Subcutaneous abdominal adipose tissue (tissue), 5 donors: Measurements from ENCODE around the gene TMEM50B.
"Not testable (repeated sequence)": the region's sequence is repeated elsewhere in the genome, so short reads cannot be mapped to it uniquely, and the experiment has no call there.

Experiments
- H3K27ac ChIP-seq: one replicate; pipeline ENCODE4 v1.7.0; 2013; ENCODE audit warnings: low read depth, mild to moderate bottlenecking, inconsistent platforms, low read length, moderate library complexity
- H3K27me3 ChIP-seq, 5 donors: one replicate each; pipeline ENCODE4 v1.7.0; 2013; ENCODE audit warnings: low read length in 5 of 5, inconsistent platforms in 1 of 5; ENCODE audit not compliant: control insufficient read depth in 5 of 5, insufficient read depth in 4 of 5
- H3K36me3 ChIP-seq, 5 donors: one replicate each; pipeline ENCODE4 v1.7.0; 2013; ENCODE audit warnings: low read length in 5 of 5; ENCODE audit not compliant: control insufficient read depth in 5 of 5, insufficient read depth in 5 of 5
- H3K4me1 ChIP-seq, 5 donors: one replicate each; pipeline ENCODE4 v1.7.0; 2013; ENCODE audit warnings: low read length in 5 of 5, mild to moderate bottlenecking in 3 of 5, moderate library complexity in 1 of 5; ENCODE audit not compliant: control insufficient read depth in 5 of 5, insufficient read depth in 5 of 5
- H3K4me3 ChIP-seq, 5 donors: one replicate each; pipeline ENCODE4 v1.7.0; 2013; ENCODE audit warnings: low read length in 5 of 5, low read depth in 1 of 5
- H3K9ac ChIP-seq, 5 donors: one replicate each; pipeline ENCODE4 v1.7.0; 2013; ENCODE audit warnings: low read length in 5 of 5, mild to moderate bottlenecking in 4 of 5, moderate library complexity in 3 of 5
- H3K9me3 ChIP-seq, 5 donors: one replicate each; pipeline ENCODE4 v1.7.0; 2013; ENCODE audit warnings: low read length in 5 of 5; ENCODE audit not compliant: control insufficient read depth in 5 of 5
- donor health status: healthy.
- donor health status: healthy.
- donor health status: healthy.
- donor health status: healthy.
- donor health status: healthy.

Gene TMEM50B

DNA sequence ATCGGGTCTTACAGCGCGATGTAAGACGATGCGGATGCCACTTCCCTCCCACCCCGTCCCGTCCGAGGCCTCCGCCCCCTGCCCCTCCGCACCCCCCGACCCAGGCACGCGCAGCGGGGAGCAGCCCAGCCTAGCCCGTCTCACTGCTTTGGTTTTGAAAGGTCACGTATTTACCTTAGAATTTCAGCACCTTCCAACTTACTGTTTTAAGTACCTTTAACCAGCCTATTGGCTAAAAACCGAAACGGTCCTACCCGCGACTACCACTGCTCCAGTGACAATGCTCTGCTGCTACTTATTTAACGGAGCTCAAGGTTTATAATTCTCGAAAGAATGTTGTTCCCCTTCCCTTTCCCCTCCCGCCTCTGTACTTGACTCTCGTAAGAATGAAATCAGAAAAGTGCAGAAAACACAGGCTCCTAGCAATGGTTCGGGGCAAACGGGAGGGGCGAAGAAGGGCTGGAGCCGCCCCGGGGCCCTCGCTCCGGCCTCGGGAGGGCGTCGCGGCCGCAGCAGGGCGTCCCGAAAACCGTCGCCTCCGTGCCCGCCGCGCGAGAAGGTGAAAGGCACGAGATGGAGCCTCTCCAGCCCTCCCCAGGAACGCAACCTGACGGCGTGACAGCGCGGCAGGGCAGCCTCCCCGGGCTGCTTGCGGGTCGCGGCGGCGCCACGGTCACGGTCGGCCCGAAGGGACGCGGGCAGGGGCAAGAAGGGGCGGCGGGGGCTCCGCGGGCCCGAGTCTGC, 667 bp downstream of the TMEM50B start:
- H3K27ac ChIP-seq, result peak overlapping the region; percentile 94

DNA sequence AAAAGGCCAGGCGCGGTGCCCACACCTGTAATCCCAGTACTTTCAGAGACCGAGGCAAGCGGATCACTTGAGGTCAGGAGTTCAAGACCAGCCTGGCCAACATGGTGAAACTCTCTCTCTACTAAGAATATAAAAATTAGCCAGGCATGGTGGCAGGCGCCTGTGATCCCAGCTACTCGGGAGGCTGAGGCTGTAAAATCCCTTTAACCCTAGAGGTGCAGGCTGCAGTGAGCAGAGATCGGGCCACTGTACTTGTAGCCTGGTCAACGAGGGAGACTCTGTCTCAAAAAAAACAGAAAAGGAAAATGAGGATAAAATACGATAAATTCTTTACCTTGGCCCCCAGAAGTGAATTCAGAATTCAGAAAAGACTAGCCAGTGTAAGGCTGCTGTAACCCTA, 1.6 kb downstream of the TMEM50B start:
- Histone ChIP-seq H3K36me3 (no peaks in the 10 kb centered on the region), H3K9ac (peak overlapping the region in 3 of 5 donors; percentile 84 to 89 (median 89)), H3K4me1 (peaks cover 0 to 19% (median 17%) of the 10 kb centered on the region in 5 donors), H3K27ac (no peak overlapping the region), H3K9me3 (no peaks in the 10 kb centered on the region), H3K4me3 (peak overlapping the region; percentile 89 to 95 (median 90)), H3K27me3 (no peaks in the 10 kb centered on the region)

More for the DNA sequence above, 667 bp downstream of the TMEM50B start:
- Histone ChIP-seq H3K9ac (peak overlapping the region; percentile 39 to 89 (median 84)), H3K4me1 (peaks cover 0 to 19% (median 17%) of the 10 kb centered on the region in 5 donors), H3K27me3 (no peaks in the 10 kb centered on the region), H3K36me3 (no peaks in the 10 kb centered on the region), H3K9me3 (no peaks in the 10 kb centered on the region), H3K4me3 (peak overlapping the region; percentile 89 to 95 (median 90))

DNA sequence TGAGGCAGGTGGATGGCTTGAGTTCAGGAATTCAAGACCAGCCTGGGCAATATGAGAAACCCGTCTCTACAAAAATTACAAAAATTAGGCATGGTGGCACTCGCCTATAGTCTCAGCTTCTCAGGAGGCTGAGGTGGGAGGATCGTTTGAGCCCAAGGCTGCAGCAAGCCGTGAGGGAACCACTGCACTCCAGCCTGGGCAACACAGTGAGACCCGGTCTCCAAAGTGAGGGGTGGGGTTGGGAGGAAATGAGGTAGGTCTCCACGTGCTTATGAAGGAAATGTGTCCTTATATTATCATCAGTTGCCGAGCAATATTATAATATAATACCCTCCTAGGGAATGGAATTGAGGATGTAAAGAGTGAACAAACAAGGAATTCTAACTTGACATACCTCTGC, 2.7 kb downstream of the TMEM50B start:
- Histone ChIP-seq H3K9me3 (no peaks in the 10 kb centered on the region), H3K27me3 (no peaks in the 10 kb centered on the region), H3K4me1 (peaks cover 0 to 19% (median 17%) of the 10 kb centered on the region in 5 donors), H3K9ac (no peak overlapping the region), H3K36me3 (no peaks in the 10 kb centered on the region), H3K27ac (no peak overlapping the region), H3K4me3 (no peak overlapping the region)

DNA sequence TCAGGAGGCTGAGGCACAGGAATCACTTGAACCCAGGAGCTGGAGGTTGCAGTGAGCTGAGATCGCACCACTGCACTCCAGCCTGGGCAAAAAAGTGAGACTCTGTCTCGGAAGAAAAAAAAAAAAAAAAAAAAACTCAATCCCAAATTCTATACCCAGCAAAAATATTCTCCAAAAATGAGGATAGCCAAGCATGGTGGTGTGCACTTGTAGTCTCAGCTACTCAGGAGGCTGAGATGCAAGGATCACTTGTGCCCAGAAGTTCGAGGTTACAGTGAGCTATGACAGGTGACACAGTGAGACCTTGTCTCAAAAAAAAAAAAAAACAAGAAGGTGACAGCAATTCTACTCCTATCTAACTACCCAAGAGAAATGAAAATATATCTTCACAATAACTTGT, 6.4 kb downstream of the TMEM50B start:
- H3K4me3 ChIP-seq, result no peak overlapping the region
- no peak overlapping the region for H3K27ac ChIP-seq
- no peaks in the 10 kb centered on the region for H3K27me3 ChIP-seq
- no peaks in the 10 kb centered on the region for H3K9me3 ChIP-seq
- H3K36me3 ChIP-seq, result no peaks in the 10 kb centered on the region
- no peak overlapping the region for H3K9ac ChIP-seq
- peaks cover 0 to 4% (median 2%) of the 10 kb centered on the region in 5 donors for H3K4me1 ChIP-seq

DNA sequence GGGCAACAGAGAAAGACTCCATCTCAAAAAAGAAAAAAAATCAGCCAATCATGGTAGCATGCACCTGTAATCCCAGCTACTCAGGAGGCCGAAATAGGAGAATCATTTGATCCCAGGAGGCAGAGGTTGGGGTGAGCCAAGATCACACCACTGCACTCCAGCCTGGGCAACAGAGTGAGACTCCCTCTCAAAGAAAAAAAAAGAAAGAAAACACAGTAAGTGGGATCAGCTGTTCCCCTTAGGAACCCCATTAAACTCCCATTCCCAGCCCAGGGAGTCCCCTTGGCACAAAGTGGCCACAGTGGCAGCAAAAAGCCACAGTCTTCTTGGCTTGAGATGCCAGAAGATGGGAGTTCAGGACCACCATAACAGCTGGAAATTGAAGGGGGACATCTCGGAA, 9.1 kb downstream of the TMEM50B start:
- no peaks in the 10 kb centered on the region for H3K9me3 ChIP-seq
- no peak overlapping the region for H3K27ac ChIP-seq
- no peak overlapping the region for H3K4me3 ChIP-seq
- H3K9ac ChIP-seq, result no peak overlapping the region
- H3K36me3 ChIP-seq, result peaks cover 0 to 4% (median 3%) of the 10 kb centered on the region in 5 donors
- H3K27me3 ChIP-seq, result no peaks in the 10 kb centered on the region
- H3K4me1 ChIP-seq, result no peaks in the 10 kb centered on the region

DNA sequence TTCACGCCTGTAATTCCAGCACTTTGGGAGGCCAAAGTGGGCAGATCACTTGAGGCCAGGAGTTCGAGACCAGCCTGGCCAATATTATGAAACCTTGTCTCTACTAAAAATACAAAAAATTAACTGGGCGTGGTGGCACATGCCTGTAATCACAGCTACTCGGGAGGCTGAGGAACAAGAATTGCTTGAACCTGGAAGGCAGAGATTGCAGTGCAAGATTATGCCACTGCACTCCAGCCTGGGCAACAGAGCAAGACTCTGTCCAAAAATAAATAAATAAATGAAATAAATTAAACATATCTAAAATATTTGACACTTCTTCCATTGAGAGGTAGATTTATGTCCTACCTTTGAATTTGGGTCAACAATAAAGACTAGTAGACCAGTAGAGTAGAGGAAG, 10.6 kb downstream of the TMEM50B start:
- H3K9me3 ChIP-seq, H3K27ac ChIP-seq, H3K36me3 ChIP-seq, H3K4me1 ChIP-seq, H3K9ac ChIP-seq, H3K4me3 ChIP-seq, H3K27me3 ChIP-seq: not testable (repeated sequence)

DNA sequence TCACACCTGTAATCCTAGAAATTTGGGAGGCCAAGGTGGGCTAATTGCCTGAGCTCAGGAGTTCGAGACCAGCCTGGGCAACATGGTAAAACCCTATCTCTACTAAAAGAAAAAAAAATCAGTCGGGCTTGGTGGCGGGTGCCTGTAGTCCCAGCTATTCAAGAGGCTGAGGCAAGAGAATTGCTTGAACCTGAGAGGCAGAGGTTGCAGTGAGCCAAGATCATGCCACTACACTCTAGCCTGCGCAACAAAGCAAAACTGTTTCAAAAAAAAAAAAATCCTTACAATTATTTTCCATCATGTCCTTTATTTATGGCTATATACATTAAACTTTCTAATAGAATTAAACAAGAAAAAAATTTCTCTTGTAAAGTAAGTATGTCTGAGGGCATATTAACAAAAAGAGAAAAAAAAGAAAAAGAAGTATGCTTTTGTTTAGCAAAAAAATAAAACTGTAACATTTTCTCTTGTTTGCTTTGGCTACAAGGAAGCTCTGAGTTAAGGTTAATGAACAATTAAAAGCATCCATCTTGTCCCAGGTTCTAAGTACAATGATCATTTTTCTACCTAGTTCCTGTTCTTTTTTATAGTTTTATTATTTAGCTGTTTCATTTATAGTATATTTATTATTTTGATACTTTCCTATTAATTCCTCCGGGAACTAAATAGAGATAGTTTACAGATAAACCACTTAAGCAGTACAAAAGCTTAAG, 18.1 kb downstream of the TMEM50B start:
- Histone ChIP-seq H3K4me1 (no peaks in the 10 kb centered on the region), H3K27me3 (no peaks in the 10 kb centered on the region), H3K9ac (no peak overlapping the region), H3K27ac (no peak overlapping the region), H3K36me3 (peaks cover 10 to 37% (median 23%) of the 10 kb centered on the region in 5 donors), H3K9me3 (no peaks in the 10 kb centered on the region), H3K4me3 (no peak overlapping the region)

DNA sequence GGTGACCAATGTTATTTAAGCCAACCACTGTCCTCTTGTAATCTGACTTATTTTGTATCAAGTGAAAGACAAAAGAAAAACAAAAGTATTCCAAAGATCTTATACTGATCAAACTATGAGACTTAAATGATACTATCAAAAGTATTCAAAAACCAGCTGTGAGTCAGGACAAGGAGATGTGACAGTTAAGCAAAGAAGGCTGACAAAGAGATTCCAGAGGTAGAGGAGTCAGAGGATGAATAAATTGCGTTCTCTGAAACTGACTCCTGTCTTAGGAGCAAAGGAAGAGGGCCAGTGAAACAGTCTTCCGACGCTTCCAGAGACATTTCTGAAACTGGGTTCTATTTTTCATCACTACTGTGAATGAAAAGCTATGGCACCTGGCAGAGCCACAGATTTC, 20.9 kb downstream of the TMEM50B start:
- H3K4me3 ChIP-seq, result no peak overlapping the region
- H3K27ac ChIP-seq, result no peak overlapping the region
- peaks cover 14 to 47% (median 32%) of the 10 kb centered on the region in 5 donors for H3K36me3 ChIP-seq
- H3K27me3 ChIP-seq, result no peaks in the 10 kb centered on the region
- H3K9me3 ChIP-seq, result no peaks in the 10 kb centered on the region
- H3K4me1 ChIP-seq, result no peaks in the 10 kb centered on the region
- no peak overlapping the region for H3K9ac ChIP-seq

DNA sequence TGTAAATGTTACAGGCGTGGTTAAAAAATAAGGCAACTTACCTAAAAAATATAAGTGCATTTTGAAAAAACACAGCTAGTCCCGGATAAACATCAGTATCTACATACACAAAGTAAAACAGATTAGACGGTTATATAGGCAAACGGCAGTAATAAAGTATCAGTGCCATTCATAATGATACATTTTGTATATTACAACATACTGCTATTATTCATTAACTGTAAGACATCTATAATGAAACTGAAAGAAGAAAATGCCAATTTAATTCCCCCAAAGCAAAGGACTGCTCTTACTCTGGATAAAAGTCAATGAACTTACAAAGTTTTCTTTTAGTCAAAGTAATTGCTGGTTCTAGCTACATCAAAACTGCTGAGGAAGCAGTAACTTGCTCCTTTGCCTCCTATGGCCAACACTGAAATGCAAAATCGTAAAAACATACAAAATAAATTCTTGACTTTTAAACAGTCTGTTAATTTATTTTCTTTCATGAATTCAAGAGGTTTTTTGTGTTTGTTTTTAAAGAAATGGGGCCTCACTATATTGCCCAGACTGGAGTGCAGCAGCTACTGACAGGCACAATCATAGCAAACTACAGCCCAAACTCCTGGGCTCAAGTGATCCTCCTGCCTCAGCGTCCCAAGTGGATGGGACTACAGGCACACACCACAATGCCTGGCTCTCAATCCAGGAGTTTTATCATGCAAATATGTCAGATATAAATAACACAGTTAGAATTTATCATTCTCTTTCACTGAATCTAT, 23.9 kb downstream of the TMEM50B start:
- H3K9ac ChIP-seq, result no peak overlapping the region
- no peak overlapping the region for H3K4me3 ChIP-seq
- H3K36me3 ChIP-seq, result peaks cover 14 to 43% (median 28%) of the 10 kb centered on the region in 5 donors
- no peaks in the 10 kb centered on the region for H3K9me3 ChIP-seq
- H3K27ac ChIP-seq, result no peak overlapping the region
- no peaks in the 10 kb centered on the region for H3K27me3 ChIP-seq
- H3K4me1 ChIP-seq, result no peaks in the 10 kb centered on the region

DNA sequence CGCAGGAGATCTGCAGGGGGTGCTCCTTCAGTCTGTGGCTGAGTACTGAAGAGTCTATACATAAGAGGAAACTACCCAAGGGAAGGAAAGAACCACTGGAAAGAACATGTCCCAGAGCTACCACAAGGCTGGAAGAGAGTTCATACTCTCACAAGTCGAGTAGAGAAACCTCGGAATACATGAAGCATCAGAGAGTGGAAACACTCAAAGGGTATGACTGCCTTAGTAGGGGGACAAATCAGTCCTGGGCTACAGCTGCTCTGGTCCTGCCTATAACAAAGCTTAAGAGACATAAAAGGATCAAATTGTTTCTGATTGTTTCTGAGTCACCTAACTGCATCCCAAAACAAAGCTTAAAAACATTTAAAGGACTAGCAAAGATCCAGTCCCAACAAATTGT, 27.4 kb downstream of the TMEM50B start:
- no peaks in the 10 kb centered on the region for H3K27me3 ChIP-seq
- H3K9me3 ChIP-seq, result no peaks in the 10 kb centered on the region
- H3K4me3 ChIP-seq, result no peak overlapping the region
- no peak overlapping the region for H3K9ac ChIP-seq
- H3K4me1 ChIP-seq, result peaks cover 0 to 8% (median 3%) of the 10 kb centered on the region in 5 donors
- H3K27ac ChIP-seq, result no peak overlapping the region
- H3K36me3 ChIP-seq, result peaks cover 0 to 29% (median 19%) of the 10 kb centered on the region in 5 donors
